Left lobe of liver (tissue), 2 donors: Measurements from ENCODE around the gene SCAPER. TPM values are rescaled to one million over a fixed set of nuclear protein-coding genes. Genes with fewer than 3 reads are reported as not detected.

Experiments used
- ATAC-seq: fragments of 200-7000 bp; cut with Tn5 transposase; one replicate; pipeline ENCODE4 v1.9.1; 2020; ENCODE audit warnings: mild to moderate bottlenecking, moderate library complexity
- DNase-seq: peaks from one replicate; pipeline ENCODE4 v3.0.0-alpha.2; 2020; ENCODE audit warnings: low spot score
- total RNA-seq: library from RNA; stranded (reverse); gene quantifications from one replicate; pipeline ENCODE4 v1.2.1, GENCODE V29; 2021
- donor health status: DM: no; HTN: no; CAD: no; lungs with moderate emphysema.
- donor health status: DM: no; HTN: yes; CAD: no.

Gene SCAPER
- total RNA-seq, 1 donor from 2014 or later, result 6.9 TPM

DNA sequence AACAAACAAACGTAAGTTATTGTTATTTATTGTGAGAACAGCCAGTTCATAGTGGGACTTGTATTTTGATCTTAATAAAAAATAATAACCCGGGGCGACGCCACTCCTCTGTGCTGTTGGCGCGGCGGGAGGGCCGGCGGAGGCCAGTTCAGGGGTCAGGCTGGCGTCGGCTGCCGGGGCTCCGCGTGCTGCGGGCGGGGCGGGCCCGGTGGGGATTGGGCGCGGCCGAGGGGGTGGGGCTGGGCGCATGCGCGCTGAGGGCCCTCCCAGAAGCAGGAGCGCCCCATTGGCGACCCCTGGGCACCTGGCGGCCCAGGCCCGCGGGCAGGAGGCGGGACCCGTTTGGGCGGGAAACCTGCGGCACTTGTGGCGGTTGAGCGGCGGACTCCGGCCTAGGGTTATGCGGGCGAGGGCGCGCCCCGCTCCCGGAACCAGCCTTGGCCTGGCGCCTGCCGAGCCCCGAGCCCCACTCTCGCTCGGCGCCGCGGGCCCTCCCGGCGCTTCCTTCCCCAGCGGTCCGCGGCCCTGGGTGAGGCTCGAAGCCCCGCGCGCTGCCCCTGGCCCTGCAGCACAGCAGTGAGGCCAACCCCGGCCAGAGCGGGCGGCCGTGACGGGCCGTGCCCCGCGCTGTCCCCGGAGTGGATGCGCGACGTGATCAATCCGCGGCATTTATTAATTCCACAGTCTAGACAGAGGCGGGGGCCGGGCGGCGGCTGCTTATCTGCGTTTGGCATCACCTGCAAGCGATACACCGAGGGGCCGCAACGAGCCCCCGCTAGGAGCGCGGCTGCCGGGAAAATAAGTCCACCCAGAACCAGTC is 562.5 kb downstream of the SCAPER start:
- DNase-seq, result no peak
- ATAC-seq, result no peak

DNA sequence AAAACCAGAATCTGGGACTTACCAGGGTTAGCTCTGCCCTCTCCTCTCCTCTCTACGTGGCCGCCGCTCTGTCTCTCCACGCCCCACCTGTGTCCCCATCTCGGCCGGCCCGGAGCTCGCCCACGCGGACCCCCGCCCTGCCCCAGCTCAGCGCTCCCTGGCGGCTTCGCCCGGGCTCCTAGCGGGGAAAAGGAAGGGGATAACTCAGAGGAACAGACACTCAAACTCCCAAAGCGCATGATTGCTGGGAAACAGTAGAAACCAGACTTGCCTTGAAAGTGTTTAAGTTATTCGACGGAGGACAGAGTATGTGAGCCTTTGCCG is 563.1 kb downstream of the SCAPER start:
- DNase-seq, result no peak
- ATAC-seq, result peak; percentile 5

DNA sequence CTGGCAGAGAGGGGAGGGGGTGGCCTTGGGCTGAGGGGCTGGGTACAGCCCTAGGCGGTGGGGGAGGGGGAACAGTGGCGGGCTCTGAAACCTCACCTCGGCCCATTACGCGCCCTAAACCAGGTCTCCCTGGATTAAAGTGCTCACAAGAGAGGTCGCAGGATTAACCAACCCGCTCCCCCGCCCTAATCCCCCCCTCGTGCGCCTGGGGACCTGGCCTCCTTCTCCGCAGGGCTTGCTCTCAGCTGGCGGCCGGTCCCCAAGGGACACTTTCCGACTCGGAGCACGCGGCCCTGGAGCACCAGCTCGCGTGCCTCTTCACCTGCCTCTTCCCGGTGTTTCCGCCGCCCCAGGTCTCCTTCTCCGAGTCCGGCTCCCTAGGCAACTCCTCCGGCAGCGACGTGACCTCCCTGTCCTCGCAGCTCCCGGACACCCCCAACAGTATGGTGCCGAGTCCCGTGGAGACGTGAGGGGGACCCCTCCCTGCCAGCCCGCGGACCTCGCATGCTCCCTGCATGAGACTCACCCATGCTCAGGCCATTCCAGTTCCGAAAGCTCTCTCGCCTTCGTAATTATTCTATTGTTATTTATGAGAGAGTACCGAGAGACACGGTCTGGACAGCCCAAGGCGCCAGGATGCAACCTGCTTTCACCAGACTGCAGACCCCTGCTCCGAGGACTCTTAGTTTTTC is 563.6 kb downstream of the SCAPER start:
- ATAC-seq (peak; percentile 20), DNase-seq (no peak)

DNA sequence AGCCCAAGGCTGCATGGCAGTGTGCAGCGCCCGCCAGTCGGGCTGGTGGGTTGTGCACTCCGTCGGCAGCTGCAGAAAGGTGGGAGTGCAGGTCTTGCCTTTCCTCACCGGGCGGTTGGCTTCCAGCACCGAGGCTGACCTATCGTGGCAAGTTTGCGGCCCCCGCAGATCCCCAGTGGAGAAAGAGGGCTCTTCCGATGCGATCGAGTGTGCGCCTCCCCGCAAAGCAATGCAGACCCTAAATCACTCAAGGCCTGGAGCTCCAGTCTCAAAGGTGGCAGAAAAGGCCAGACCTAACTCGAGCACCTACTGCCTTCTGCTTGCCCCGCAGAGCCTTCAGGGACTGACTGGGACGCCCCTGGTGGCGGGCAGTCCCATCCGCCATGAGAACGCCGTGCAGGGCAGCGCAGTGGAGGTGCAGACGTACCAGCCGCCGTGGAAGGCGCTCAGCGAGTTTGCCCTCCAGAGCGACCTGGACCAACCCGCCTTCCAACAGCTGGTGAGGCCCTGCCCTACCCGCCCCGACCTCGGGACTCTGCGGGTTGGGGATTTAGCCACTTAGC is 564.3 kb downstream of the SCAPER start:
- no peak for DNase-seq
- ATAC-seq, result peak; percentile 48

DNA sequence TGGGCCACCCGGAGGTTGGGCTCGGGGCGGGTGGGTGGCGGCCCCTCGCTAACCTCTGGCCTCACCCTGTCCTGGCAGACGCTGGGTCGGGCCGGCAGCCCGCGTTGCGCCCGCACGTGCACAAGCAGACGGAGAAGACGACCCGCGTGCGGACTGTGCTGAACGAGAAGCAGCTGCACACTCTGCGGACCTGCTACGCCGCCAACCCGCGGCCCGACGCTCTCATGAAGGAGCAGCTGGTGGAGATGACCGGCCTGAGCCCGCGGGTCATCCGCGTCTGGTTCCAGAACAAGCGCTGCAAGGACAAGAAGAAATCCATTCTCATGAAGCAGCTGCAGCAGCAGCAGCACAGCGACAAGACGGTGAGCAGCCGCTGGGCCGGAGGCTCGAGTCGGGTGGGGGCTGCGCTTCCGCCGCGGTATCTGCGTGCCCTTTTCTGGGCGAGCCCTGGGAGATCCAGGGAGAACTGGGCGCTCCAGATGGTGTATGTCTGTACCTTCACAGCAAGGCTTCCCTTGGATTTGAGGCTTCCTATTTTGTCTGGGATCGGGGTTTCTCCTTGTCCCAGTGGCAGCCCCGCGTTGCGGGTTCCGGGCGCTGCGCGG is 564.8 kb downstream of the SCAPER start:
- DNase-seq (no peak), ATAC-seq (peak; percentile 29)

DNA sequence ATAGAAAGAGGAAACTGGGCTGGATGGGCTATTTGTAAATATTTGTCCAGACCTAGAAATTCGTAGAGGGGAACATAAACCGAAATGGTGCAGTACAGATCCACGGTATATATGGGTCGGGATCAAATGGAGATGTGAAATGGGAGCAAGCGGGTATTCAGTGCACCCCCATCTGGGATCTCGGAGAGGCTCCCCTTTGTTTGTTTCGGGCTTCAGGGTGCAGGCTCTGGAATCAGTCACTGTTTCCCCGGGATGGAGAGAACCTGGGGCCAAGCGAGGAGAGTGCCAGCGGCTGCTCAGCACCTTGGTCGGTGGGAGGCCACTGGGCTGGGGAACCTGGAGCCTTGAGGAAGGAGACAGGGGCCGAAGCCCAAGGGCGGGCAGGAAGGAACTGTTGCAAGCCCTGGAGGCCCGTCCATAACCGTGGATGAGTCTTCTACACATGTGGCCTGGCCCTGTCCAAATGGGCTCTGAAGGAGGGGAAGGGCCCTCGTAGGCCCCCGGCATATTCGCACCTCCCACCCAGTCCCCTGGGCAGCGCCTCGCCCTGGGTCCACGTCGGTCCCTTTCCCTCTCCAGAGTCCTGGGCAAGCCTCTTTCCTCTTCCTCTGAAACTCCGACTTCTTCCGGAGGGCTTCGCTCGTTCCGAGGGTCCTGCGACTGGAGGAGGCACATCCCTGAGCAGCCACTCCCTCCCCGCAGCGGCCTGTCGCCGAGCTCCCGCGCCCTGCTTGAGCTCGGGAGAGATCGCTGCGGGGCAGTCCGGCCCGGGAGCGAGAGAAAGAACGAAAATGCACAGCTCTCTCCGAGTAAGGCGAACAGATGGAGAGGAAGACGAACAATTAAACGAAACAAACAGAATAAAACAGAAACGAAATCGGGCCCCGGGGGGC is 565.6 kb downstream of the SCAPER start:
- ATAC-seq (peak; percentile 21), DNase-seq (no peak)

DNA sequence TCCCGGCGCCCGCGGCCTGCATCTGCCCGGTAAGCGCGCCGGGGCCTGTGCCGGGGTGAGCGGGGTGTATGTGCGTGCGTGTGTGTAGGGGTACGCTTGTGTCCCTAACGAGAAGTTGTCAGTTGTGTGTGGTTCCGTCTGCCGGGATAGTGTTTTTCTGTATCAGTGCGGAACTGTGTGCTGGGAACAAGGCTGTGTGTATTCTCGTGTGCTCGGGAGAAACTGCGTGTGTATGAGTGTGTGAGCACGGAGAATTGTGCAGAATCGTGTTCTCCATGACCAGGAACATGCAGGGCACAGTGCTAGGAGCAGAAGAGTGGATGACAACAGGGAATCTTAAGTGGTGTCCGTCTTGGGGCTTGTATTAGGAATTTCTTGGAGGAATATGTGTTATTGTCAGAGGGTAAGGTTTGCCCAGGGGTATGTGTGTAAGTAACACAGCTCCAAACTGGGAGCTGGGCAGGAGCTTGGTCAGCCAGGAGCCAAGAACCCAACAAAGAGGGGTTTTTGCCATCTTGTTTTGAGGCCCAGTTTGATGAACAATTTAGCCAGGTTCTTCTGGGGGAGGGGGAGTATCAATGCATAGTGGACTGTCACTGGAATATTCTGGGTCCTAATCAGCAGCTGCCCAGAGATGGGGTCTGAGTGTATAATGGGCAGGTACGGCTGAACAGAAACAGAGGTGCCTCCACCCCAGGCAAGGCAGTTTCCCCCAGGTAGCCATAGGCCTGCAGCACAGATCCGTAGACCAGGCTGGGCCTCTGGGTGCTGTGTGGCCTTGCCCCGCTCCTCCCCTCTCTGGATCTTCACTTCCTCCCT is 566.4 kb downstream of the SCAPER start:
- DNase-seq, result no peak
- ATAC-seq, result no peak

DNA sequence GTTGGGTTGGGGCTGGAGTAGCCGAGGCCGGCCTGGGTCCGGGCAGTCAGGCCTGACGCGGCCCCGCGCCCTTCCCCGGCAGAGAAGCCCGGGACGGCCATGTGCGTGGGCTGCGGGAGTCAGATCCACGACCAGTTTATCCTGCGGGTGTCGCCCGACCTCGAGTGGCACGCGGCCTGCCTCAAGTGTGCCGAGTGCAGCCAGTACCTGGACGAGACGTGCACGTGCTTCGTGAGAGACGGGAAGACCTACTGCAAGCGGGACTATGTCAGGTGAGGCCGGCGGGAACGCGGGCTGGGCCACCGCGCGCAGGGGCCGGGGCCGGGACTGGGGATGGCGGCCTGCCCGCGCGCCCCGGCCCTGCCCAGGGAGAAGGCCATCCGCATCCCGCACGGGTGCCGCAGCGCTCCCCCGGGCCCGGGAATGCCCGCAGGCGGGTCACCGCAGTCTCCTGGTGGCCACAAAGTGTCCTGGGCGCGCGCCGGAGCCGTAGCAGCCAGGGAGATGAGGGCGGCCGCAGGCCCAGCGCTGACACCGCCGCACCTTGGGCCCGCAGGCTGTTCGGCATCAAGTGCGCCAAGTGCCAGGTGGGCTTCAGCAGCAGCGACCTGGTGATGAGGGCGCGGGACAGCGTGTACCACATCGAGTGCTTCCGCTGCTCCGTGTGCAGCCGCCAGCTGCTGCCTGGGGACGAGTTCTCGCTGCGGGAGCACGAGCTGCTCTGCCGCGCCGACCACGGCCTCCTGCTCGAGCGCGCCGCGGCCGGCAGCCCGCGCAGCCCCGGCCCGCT is 567.2 kb downstream of the SCAPER start:
- no peak for ATAC-seq
- DNase-seq, result no peak

DNA sequence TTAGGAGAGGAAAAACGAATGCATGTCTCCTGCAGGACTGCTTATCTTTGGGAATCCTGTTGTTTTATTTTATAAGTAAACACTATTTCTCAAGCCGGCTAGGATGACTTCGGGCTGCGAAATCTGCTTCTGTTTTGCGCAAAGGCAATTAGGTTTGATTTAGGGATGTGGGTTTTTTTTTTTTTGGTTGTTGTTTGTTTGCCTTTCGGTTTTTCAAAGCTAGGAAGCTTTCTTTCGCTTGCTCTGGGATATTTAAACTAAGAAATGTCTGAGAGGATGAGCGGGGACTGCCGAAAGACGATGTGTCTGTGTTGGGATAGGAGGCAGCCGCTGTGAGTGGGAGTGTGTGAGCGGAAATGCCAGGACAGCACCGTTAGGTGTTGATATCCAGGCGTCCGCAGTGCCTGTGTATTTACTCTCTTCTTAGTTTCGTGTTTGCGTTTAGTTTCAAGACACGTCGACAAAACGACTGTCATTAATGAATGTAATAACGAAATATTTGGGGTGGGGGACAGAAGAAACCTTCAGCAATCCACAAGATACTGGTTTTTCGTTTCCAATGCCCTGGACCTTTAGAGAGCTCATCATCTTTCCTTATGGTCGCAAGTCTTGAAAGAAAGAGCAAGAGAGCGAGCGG is 568.0 kb downstream of the SCAPER start:
- DNase-seq (no peak), ATAC-seq (no peak)

DNA sequence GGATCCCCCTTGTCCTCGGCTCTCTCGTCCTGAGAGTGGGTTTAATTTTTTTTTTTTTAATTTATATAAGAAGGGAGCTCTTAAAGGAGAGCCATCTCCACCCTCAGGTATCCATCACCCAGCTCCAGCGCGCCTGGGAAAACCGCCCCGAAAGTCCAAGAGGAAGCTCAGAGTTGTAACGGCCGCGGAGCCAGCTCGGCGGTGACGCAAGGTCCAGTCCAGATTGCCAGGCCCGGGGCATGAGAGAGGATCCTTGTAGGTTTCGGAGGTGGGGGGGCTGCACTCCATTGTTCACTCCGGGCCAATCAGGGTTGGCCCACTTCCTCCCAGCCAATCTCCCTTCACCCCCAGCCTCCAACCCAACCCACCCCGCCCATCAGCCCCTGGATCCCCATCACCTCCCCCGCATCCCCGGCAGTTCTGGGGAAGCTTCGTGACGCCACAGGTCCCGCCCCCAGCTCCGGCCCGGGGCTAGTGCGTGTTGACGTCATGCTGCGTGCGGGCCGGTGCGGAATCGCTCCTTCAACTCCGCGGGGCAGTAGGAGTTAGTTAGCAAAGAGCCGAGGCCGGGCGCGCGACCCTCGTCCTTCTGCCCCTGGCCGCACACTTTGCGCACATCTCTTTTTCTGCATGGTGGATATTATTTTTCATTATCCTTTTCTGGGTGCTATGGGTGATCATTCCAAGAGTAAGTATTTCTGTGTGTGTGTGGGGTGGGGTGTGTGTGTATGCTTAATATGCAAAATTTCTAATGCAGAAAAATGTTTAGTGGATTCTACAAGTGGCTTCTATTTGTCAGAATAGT is 568.7 kb downstream of the SCAPER start, which contains the start of gene ISL2:
TSS of gene ISL2 (plus strand) at position 520 of the 805 bp plus-strand sequence. CDS start at position 631, 111 bp downstream.
- peak; percentile 60 for DNase-seq
- peak; percentile 57 for ATAC-seq

DNA sequence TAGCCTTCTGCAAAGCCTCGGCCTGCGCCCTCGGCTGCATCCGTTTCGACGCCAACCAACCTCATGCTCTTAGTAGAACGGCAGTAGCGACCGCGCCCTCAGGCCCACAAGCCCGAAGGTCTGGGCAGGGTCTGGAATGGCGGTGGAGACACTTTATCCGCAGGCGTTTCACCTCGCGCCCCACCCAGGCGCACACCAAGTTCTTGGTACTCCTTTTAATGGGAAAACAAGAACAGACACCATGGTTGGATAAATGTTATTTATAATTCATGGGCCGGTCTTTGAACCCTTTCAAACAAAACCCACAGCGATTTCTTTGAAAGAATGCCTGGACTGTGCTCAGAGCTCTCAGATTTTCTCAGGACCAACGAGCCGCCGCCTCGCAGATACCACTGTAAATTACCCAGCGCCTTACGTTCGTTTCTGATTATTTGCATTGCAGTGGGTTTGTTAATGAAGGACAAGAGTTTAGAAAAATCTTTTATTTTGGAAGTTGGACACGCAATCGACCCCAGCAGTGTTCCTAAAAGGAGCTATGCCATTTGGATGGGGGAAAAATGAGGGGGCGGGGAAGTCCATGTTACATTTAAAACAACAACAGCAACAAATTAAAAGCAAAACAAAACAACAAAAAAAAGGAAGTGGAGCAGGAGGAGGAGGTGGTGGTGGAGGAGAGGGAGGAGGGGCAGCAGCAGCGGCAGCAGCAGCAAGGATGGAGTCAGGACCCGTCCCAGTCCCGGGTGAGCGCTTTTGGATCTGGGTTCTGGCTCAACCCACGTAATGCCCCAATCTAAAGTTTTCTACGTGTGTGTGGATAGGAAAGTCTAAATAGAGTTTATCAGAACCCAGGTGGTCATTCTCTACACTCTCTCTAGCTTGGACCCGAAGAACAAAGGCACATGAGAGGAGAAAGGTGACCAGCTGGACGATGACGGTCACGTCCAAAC is 569.6 kb downstream of the SCAPER start:
- no peak for DNase-seq
- ATAC-seq, result no peak

DNA sequence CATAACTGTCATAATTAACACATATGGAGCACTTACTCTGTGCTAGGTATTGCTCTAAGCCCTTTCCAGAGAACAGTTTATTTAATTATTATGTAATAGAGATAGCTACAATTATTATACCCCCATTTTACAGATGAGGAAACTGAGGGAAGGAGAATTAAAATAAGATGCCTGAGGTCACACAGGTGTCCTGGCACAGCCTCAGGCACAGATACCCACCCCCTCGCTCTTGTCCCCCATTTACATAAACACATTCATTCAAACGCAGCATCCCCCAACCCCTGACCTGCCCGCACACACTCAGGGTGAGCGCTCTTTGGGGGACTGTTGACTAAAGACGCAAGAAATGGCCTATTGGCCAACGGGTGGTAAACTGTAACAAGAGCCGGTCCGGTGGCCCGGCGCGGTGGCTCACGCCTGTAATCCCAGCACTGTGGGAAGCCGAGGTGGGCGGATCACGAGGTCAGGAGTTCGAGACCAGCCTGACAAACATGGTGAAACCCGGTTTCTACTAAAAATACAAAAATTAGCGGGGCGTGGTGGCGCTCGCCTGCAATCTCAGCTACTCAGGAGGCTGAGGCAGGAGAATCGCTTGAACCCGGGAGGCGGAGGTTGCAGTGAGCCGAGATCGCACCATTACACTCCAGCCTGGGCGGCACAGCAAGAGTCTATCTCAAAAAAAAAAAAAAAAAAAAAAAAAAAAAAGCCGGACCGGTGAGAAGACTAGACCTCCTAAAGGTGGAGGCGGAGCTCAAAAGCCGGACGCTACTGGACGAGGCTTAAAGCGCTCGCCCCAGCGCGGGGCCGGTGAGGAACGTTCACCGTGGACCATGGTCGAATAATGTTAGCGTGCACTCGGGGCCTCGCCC is 570.5 kb downstream of the SCAPER start:
- ATAC-seq, result no peak
- DNase-seq, result no peak

DNA sequence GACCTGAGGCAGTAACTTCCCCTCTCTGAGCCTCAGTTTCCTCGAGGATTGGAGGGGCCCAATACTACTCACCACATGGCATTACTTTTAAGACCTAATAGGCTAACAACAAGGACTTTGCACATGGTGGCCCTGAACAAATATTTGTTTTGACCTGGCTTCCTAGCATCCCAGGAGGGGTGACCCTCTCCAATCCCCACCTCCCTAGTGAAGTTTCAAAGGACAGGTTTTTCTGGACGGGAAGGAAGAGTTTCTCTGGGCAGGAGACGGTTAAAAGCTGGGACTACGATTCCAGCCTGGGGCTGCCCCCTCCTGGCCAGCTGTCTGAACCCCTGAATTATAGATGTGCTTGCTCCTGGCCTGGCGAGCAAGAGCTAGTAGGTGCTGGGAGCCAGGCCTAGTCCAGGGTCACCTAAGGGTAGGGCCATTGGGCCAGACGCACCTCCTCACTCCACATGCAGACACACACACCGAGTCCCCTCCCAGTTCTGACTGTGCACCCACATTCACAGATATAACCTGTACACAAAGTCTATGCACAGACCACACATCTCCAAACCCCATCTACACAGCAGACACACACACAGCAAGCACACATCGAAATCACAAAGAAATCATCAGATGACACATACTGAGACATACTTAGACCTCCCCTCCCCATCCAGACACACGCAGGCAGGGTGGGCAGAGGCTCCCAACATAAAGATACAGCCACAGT is 571.3 kb downstream of the SCAPER start:
- ATAC-seq (peak; percentile 20), DNase-seq (no peak)

DNA sequence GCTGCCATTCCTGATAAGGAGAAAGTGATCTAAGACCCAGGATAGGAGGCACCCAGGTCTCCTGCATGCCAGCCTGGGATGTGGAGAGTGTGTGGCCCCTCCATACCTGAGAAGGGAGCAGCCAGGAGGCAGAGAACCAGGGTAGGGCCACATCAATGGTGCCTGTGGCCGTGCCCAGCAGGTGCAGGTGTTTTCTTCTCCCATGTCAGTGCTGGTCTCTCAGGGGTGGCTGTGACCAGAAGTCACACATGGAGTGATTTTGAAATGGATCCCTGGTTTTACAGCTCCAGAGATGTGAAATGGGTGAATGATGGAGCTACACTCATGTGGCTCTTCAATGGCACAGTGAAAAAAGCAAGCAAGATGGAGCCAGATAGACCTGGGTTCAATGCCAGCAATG is 571.8 kb downstream of the SCAPER start:
- DNase-seq (no peak), ATAC-seq (no peak)

DNA sequence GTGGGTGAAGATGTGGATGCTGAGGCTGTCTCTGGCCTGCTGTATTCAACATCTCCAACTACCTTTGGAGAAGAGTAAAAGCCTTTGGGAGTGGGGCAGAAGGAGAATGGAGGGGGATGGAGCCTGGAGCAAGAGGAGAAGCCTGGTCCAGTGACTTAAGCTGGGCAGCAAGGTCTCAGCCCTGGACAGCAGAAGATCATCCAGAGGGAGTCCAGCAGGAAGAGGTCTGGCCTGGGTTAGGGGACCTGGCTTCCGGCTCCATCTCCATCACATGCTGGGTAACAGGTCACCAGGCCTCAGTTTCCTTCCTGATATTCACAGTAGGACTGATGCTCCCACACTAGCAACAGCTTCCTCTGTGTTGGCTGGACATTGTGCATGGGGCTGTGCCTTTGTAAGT is 572.3 kb downstream of the SCAPER start:
- ATAC-seq (no peak), DNase-seq (no peak)
